ENCODE measurements around the gene MMP20. TPM values are rescaled to one million over a fixed set of nuclear protein-coding genes. Genes with fewer than 3 reads are reported as not detected.

Gene MMP20
- total and polyA plus RNA-seq, 2 of the 13 experiments (the other 11 are each of a cell fraction or from before 2014, with no cell fraction given): 0.05 TPM; not detected in 1

GRCh38 chr11:102583141-102583873, 41.8 kb downstream of the MMP20 start (continued):
- TF ChIP-seq MAZ (IDR thresholded peaks at IDR 0.05; ENCODE audit: borderline replicate concordance, low read depth, low read length) (no peak), MAZ (CRISPR knock-in tag; IDR thresholded peaks at IDR 0.05; ENCODE audit: low read depth) (no peak), ZNF784 (CRISPR knock-in tag; IDR thresholded peaks at IDR 0.05; ENCODE audit: borderline replicate concordance) (no peak)

GRCh38 chr11:102582140-102582539, 43.0 kb downstream of the MMP20 start:
- H3K9me3 ChIP-seq (ENCODE audit: low read length): no peaks in the 10 kb centered on the region
- H3K27me3 ChIP-seq (ENCODE audit: control insufficient read depth in 1 of 2, insufficient read depth in 2 of 2, low read length in 2 of 2): no peaks in the 10 kb centered on the region
- WGBS (ENCODE audit: low lambda C conversion rate): 91% methylated on average over 1 of the region's 1 CpG
- H3K4me1 ChIP-seq (ENCODE audit: insufficient read depth, low read length): peaks cover 18% of the 10 kb centered on the region
- ChIA-PET CTCF (ENCODE audit: low intra/inter-chr PET ratio, low total read pairs) (no interaction called here), POLR2A (no interaction called here)
- H3K4me2 ChIP-seq (ENCODE audit: low read depth, low read length): no peak overlapping the region
- intact Hi-C loops (cut with micrococcal nuclease; ENCODE audit: unreplicated experiment): no loop called here
- no peaks in the 10 kb centered on the region for H3K79me2 ChIP-seq (ENCODE audit: insufficient read depth, low read length)
- no peaks in the 10 kb centered on the region for H3K36me3 ChIP-seq (replicated peaks in 1 of 2; ENCODE audit: control insufficient read depth in 1 of 2, insufficient read depth in 2 of 2, low read length in 2 of 2)
- no peak overlapping the region for H3K27ac ChIP-seq (ENCODE audit: extremely low read length, insufficient read depth, low read length)
- ATAC-seq: no peak
- FAIRE-seq: no peak
- in situ Hi-C loops (cut with HindIII; ENCODE audit: extremely low pct_ligation_motif_present, low pct_unique_long_range_greater_than_20kb): no loop called here
- H2AFZ ChIP-seq (ENCODE audit: low read length): no peak overlapping the region
- H3K9ac ChIP-seq (ENCODE audit: insufficient read depth, low read depth, low read length): no peak overlapping the region
- no peak for DNase-seq (ENCODE audit: low spot score)
- BruUV-seq (replicated peaks): no TSS peak
- no peak overlapping the region for H3K4me3 ChIP-seq (replicated peaks in 1 of 3; ENCODE audit: insufficient read depth in 1 of 3, low read depth in 2 of 3, low read length in 3 of 3)
- H4K20me1 ChIP-seq (ENCODE audit: insufficient read depth, low read length): no peaks in the 10 kb centered on the region
- TF ChIP-seq ZNF7 (CRISPR knock-in tag; IDR thresholded peaks at IDR 0.05) (no peak), RERE (CRISPR knock-in tag; IDR thresholded peaks at IDR 0.05; ENCODE audit: low read depth) (no peak), MXD3 (CRISPR knock-in tag; IDR thresholded peaks at IDR 0.05) (no peak), ZNF770 (CRISPR knock-in tag; IDR thresholded peaks at IDR 0.05) (no peak), DDIT3 (CRISPR knock-in tag; IDR thresholded peaks at IDR 0.05) (no peak), ZNF143 (CRISPR knock-in tag; IDR thresholded peaks at IDR 0.05) (no peak), ZNF660 (CRISPR knock-in tag; IDR thresholded peaks at IDR 0.05; ENCODE audit: borderline replicate concordance, low read depth) (no peak), ZNF432 (CRISPR knock-in tag; IDR thresholded peaks at IDR 0.05; ENCODE audit: borderline replicate concordance) (no peak), PAX8 (CRISPR knock-in tag; IDR thresholded peaks at IDR 0.05; ENCODE audit: borderline replicate concordance) (no peak), ZNF431 (CRISPR knock-in tag; IDR thresholded peaks at IDR 0.05; ENCODE audit: borderline replicate concordance, low read depth) (no peak)

All from HepG2 (cell line).